AG10803 (cell line): ENCODE results near the gene KDM8.
"Not testable (repeated sequence)": the region's sequence is repeated elsewhere in the genome, so short reads cannot be mapped to it uniquely, and the experiment has no call there.

ENCODE experiments used
- DNase-seq: peaks from one replicate; pipeline ENCODE4 v3.0.0; 2010; ENCODE audit warnings: low read depth
- H3K4me3 ChIP-seq: 2 replicates; pipeline ENCODE4 v1.5.1; 2011; ENCODE audit warnings: mild to moderate bottlenecking, low read length, control low read depth
- TF ChIP-seq, protein P1 (sequence below): conservative IDR thresholded peaks from 2 replicates; pipeline ENCODE4 v1.5.1; 2011; ENCODE audit warnings: mild to moderate bottlenecking, low read length, control low read depth, inconsistent platforms

Gene KDM8

DNA sequence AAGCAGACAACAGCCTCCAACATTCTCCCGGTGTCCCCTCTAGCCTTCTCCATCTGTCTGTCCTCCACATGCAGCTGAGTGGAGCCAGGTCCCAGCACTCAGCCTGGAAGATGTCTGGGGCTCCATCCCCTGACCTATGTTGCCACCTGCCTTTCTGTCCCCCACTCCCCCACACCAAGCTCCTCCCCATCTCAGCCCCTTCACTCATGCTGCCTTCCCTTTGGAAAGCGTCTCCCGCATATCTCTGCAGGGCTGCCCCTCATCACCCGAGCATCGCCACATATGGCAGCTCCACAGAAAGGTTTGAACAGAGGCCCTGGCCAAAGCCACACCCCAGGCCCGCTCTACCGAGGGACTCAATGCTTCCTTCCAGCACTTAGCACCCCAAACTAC lies 41.0 kb downstream of the KDM8 start:
- H3K4me3 ChIP-seq = no peak overlapping the region
- TF ChIP-seq, protein P1, sequence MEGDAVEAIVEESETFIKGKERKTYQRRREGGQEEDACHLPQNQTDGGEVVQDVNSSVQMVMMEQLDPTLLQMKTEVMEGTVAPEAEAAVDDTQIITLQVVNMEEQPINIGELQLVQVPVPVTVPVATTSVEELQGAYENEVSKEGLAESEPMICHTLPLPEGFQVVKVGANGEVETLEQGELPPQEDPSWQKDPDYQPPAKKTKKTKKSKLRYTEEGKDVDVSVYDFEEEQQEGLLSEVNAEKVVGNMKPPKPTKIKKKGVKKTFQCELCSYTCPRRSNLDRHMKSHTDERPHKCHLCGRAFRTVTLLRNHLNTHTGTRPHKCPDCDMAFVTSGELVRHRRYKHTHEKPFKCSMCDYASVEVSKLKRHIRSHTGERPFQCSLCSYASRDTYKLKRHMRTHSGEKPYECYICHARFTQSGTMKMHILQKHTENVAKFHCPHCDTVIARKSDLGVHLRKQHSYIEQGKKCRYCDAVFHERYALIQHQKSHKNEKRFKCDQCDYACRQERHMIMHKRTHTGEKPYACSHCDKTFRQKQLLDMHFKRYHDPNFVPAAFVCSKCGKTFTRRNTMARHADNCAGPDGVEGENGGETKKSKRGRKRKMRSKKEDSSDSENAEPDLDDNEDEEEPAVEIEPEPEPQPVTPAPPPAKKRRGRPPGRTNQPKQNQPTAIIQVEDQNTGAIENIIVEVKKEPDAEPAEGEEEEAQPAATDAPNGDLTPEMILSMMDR = no peak
- no peak for DNase-seq

DNA sequence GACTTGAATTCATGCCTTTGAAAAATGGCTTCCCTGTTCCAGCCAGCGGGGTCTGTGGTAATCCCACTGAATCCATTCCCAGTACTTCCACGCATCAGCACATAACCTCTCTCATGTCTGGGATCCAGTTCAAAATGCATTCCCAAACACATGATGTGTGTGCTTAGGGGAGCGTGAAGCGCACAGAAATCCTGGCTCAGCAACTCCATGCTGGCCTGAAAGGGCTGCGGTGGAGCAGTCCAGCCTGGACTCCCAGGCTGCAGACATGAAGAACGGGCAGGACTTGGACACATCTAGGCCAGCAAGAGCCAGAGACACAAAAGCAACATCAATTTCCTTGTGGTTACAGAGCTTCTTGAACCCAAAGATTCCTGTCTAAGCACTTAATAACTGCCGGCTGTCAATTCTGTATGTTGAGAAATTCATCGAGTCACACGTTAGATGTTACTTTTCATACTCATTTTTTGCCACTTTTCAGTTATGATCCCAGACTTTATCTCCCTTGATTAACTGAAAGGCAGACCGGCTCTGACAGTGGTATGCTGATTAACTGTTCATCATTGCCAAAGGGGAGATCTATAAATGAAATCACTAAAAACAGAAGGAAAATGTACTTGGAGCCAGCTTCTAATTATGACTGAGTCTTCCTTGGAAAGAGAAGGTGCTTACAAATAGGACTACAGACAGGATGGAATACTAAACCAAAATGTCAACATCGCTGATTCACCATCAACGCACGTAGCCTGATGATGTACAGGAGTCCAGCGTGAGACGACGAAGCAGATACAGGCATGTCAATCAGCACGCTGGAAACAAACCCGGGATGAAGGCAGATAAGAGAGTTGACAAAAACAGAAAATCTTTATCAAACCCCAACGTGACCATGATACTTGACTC lies 42.2 kb downstream of the KDM8 start:
- H3K4me3 ChIP-seq = no peak overlapping the region
- DNase-seq = peak; percentile 97
- TF ChIP-seq, protein P1 = no peak

DNA sequence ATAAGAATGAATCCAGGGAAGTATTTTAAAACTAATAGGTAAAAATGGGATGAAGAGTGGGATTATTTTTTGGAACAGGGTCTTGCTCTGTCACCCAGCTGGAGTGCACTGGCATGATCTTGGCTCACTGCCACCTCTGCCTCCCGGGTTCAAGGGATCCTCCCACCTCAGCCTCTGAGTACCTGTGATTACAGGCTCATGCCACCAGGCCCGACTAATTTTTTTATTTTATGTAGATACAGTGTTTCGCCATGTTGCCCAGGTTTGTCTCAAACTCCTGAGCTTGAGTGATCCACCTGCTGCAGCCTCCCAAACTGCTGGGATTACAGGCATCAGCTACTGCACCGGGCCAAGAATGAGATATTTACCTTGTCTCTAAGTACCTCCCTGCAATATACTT lies 43.1 kb downstream of the KDM8 start:
- no peak for DNase-seq
- TF ChIP-seq, protein P1 = no peak
- H3K4me3 ChIP-seq = no peak overlapping the region

DNA sequence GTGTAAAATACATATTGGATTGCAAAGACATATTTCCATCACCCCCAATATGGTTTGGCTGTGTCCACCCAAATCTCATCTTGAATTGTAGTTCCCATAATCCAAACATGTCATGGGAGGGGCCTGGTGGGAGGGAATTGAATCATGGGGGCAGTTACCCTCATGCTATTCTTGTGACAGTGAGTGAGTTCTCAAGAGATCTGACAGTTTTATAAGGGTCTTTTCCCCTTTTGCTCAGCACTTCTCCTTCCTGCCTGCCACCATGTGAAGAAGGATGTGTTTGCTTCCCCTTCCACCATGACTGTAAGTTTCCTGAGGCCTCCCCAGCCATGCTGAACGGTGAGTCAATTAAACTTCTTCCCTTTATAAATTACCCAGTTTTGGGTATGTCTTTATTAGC lies 43.8 kb downstream of the KDM8 start:
- not testable (repeated sequence) for DNase-seq, H3K4me3 ChIP-seq

DNA sequence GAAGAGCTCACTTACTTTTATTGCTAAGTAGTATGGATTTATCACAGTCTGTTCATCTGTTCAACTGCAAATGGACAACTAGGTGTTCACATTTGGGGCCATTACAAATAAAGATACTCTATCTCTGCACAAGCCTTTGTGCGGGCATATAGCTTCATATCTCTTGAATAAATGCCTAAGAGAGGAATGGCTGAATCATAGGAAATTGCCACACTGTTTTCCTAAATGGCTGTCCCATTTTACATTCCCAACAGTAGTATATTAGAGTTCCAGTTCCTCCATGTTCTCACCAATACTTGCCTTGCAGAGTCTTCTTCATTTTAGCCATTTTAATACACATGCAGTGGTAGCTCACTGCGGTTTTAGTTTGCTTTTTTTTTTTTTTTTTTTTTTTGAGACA lies 44.7 kb downstream of the KDM8 start:
- no peak for DNase-seq
- TF ChIP-seq, protein P1 = no peak
- H3K4me3 ChIP-seq = no peak overlapping the region

DNA sequence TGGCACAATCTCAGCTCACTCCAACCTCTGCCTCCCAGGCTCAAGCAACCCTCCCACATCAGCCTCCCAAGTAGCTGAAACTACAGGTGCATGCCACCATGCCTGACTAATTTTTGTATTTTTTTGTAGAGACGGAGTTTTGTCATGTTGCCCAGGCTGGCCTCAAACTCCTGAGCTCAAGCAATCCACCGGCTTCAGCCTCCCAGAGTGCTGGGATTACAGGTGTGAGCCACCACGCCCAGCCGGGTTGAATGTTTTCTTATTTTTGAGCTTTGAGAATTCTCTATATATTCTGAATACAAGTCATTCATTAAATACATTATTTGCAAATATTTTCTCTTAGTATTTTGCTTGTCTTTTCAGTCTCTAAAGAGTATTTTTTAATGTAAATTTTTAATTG lies 45.6 kb downstream of the KDM8 start:
- H3K4me3 ChIP-seq, DNase-seq: not testable (repeated sequence)

DNA sequence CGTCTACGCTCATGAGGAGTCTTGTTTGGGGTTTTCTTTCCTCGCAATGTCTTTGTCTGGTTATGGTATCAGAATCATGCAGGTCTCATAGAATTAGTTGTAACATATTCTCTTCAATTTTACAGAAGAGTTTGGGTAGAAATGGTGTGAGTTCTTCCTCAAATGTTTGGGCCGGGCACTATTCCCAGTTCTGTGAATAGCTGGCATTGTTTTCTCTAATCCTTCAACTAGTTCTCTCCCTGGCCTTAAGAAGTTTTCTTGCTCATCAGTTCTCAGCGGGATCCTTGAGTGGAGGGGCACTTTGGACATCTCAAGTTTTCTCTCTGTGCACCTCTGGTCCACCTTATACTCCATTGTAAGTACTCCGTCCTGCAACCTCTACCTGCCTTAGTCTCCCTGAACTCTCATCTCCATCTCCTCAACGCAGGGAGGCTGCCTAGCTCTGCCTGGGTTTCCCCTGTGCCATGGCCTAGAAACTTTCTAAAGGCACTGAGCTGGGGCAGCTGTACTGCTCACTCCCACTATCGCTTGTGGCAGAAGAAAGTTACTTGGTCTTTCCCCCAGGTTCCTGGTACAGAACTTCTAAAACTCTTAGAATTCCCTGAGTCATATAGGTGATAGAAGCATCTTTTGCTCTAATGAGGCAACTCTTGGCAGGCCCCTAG lies 48.3 kb downstream of the KDM8 start:
- H3K4me3 ChIP-seq = no peak overlapping the region
- TF ChIP-seq, protein P1 = no peak
- DNase-seq = no peak

DNA sequence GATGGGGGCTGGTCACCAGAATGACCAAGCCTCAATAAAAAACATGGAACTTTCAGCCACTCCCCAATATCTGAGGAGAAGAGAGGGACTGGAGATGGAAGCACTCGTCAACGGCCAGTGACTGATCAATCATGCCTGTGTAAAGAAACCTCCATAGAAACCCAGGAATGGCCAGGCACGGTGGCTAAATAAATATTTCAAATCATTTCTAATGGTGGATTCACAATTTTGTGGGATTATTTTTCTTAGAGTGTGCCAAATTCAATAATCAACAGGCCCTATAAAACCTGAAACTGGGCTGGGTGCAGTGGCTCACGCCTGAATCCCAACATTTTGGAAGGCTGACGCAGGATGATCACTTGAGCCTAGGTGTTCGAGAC lies 48.9 kb downstream of the KDM8 start:
- TF ChIP-seq, protein P1 = no peak

More for the DNA sequence above, 48.9 kb downstream of the KDM8 start:
- no peak overlapping the region for H3K4me3 ChIP-seq
- DNase-seq = no peak
